GM21360 (cell line): Measurements from ENCODE around the gene NELFA.
"Not testable (repeated sequence)": the region's sequence is repeated elsewhere in the genome, so short reads cannot be mapped to it uniquely, and the experiment has no call there.

Experiments used
- ATAC-seq: cut with Tn5 transposase; IDR thresholded peaks from one replicate; pipeline ENCODE4 v1.9.1; 2021; ENCODE audit warnings: mild to moderate bottlenecking, moderate library complexity; ENCODE audit not compliant: unreplicated experiment

The NELFA gene

GRCh38 chr4:2040391-2041238, 31.8 kb upstream of the NELFA start:
- no peak for ATAC-seq

DNA sequence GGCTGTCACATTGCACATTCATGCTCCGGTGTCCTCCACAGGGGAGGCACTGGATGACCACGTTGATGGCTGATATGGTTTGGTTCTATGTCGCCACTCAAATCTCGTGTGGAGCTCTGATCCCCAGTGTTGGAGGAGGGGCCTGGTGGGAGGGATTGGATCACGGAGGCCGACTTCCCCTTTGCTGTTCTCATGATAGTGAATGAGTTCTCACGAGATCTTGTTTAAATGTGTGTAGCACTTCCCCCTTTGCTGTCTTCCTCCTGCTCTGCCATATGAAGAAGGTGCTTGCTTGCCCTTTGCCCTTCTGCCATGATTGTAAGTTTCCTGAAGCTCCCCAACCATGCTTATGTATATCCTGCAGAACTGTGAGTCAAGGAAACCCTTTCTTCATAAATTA, 28.1 kb upstream of the NELFA start:
- no peak for ATAC-seq

GRCh38 chr4:2036327-2036726, 27.6 kb upstream of the NELFA start:
- ATAC-seq, result no peak

- not testable (repeated sequence) for ATAC-seq
These were observed 22.4 kb upstream of the NELFA start for GRCh38 chr4:2031161-2031560.

- not testable (repeated sequence) for ATAC-seq
These were observed 18.3 kb upstream of the NELFA start for GRCh38 chr4:2027120-2027519.

GRCh38 chr4:2025817-2026216, 17.0 kb upstream of the NELFA start:
- ATAC-seq, result no peak

DNA sequence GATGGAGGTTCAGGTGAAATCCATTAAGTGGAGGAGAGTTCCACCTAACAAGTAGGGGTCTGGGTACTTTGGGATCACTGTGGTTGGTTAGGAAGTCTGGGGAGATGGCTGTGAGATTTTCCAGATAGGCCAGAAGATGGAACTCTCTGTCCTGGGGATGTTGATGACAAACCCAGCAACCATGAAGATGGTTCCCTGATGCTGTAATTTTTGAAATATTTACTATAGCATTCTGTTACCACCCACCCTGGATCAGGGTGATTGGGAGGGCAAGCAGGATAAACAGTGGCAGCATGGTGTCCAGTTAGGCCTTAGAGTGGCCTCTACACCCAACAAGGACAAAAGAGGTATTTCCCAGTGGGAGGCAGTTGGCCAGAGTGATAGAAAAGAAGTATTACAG, 15.9 kb upstream of the NELFA start:
- no peak for ATAC-seq

DNA sequence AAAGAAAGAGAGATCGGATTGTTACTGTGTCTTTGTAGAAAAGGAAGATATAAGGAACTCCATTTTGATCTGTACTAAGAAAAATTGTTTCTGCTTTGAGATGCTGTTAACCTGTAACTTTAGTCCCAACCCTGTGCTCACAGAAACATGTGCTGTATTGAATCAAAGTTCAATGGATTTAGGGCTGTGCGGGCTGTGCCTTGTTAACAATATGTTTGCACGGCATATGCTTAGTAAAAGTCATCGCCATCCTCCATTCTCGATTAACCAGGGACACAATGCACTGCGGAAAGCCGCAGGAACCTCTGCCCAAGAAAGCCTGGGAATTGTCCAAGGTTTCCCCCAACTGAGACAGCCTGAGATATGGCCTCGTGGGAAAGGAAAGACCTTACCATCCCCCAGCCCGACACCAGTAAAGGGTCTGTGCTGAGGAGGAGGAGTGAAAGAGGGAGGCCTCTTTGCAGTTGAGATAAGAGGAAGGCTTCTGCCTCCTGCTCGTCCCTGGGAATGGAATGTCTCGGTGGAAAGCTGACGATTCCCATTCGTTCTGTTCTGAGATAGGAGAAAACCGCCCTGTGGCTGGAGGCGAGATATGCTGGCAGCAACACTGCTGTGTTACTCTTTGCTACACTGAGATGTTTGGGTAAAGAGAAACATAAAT, 12.7 kb upstream of the NELFA start:
- ATAC-seq, result not testable (repeated sequence)

DNA sequence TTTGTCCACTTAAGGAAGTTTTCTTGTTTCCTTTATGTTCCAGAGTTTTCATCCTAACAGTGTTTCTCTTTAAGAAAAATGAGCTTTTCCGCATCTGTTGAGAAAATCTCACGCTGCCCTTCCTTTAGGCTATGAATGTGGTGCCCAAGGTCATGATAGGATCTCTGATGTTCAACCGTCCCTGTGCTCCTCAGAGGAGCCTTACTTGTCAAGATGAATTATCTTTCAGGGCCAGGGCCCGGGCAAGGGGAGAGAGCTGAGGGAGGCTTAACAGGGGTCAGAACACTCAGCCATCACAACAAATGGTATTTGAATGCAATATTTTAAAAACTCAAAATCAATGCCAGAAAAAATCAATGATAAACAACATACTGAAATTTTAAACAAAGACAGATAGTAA, 6.2 kb upstream of the NELFA start:
- no peak for ATAC-seq

DNA sequence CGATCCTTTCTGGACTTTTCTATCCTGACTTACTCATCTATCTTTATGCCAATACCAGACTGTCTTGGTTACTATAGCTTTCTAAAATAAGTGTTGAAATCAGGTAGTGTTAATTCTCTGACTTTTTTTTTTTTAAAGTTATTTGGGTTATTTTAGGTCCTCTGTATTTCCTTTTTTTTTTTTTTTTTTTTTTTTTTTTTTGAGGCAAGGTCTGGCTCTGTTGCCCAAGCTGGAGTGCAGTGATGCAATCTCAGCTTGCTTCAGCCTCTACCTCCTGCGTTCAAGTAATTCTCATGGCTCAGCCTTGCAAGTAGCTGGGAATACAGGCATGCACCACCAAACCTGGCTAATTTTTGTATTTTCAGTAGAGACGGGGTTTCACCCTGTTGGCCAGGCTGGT, 2.8 kb upstream of the NELFA start:
- ATAC-seq, result no peak

DNA sequence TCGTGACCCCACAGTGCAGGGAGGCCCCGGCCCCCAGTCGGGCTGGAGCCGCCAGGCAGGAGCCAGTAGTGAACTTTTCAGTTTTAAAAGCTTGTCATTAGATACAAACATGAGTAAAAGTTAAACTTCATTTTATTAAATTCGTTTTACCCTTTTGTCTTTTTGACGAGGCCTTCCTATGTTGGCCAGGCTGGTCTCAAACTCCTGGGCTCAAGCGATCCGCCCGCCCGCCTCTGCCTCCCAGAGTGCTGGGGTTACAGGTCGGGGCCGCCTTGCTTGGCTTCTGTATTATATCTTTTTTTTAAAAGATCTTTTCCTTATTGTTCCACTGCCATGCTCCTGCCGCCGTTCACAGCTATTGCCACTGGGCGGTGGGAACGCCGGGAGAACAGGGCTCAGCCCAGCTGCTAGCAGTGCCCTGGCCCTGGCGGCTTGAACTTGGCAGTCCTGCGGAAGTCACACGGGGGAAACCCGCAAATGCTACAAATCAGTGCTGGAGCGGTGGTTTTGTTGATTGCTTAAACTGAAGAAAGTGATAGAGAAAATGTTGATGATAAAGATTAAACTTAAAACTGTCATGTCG, 968 bp upstream of the NELFA start:
- no peak for ATAC-seq

- no peak for ATAC-seq
These were observed 178 bp downstream of the NELFA start for GRCh38 chr4:2008671-2008920.

DNA sequence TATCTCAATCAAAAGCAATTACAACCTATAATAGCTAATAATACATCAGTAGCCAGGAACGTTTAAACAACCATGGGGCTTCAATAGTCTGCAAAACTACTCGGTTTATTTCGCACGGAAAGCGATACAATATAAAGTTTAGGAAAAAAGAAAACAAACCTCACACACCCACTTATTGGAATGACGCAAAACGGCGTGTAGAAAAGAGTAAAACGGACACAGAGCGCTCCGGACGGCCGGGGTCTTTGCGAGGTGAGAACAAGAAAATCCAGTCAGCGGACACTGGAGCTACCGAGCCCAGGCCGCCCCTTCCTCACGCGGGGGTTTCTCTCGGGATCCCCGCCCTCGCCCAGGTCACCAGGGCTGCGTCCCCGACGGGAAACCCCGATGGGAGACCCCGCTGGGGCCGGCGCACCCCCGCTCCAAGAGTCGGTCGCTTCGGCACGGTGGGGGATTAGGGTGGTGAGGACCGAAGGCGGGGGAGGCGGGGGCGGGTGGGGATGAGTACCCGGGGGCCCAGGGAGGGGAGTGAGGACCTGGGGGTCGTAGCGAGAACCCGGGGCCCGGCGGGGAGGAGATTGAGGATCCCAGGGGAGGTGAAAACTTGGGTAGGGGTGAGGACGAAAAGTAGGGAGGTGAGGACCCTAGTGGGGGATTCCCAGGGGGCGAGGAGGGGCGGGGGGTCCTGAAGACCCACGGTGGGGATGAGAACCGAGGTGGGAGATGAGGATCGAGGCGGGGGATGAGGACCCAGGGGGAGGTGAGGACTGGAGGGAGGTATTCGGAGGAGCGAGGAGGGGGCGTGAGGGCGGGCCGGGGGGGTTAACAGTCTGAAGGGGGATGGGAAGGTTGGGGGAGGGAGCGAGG, 737 bp downstream of the NELFA start:
- ATAC-seq, result no peak

GRCh38 chr4:2006956-2007653, 1.7 kb downstream of the NELFA start:
- no peak for ATAC-seq

DNA sequence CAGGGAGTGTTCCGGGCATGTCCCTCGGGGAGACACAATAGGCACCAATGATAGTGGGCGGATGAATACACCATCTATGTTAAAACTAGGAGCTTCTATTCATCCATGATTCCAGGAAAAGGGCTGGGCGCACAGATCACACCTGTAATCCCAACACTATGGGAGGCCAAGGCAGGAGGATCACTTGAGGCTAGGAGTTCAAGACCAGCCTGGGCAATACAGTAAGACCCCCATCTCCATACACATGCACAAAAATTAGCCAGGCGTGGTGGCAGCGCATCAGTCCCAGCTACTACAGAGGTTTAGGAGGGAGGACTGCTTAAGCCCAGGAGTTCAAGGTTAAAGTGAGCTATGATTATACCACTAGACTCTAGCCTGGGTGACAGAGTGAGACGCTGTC, 2.4 kb downstream of the NELFA start:
- ATAC-seq, result no peak

GRCh38 chr4:2003361-2003760, 5.4 kb downstream of the NELFA start:
- not testable (repeated sequence) for ATAC-seq

DNA sequence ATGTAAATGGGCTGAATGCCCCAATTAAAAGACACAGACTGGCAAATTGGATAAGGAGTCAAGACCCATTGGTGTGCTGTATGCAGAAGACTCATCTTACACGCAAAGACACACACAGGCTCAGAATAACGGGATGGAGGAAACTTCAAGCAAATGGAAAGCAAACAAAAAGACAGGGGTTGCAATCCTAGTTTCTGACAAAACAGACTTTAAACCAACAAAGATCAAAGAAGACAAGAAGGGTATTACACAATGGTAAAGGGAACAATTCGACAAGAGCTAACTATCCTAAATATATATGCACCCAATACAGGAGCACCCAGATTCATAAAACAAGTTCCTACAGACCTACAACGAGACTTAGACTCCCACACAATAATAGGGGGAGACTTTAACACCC, 9.5 kb downstream of the NELFA start:
- not testable (repeated sequence) for ATAC-seq

DNA sequence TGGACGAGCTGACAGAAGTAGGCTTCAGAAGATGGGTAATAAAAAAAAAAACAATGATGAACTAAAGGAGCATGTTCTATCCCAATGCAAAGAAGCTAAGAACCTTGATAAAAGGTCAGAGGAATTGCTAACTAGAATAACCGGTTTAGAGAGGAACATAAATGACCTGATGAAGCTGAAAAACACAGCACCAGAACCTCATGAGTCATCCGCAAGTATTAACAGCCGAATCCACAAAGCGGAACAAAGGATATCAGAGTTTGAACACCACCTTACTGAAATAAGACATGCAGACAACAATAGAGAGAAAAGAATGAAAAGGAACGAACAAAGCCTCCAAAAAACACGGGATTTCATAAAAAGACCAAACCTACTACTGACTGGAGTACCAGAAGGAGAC, 10.5 kb downstream of the NELFA start:
- no peak for ATAC-seq

GRCh38 chr4:1997712-1998111, 11.1 kb downstream of the NELFA start:
- ATAC-seq, result no peak

GRCh38 chr4:1996866-1997611, 11.7 kb downstream of the NELFA start:
- ATAC-seq, result no peak
